Measurements from ENCODE around the gene MMP24. TPM values are rescaled to one million over a fixed set of nuclear protein-coding genes. Genes with fewer than 3 reads are reported as not detected.
A peak's percentile ranks its signal among the peaks of the same experiment; 100 is the strongest.

MMP24 gene
- total RNA-seq, 1 donor from 2014 or later, result 15.6 TPM

GRCh38 chr20:35275741-35276251 is 49.3 kb downstream of the MMP24 start:
- Histone ChIP-seq H3K9me3 (ENCODE audit: insufficient read depth, low read depth, low read length) (no peaks in the 10 kb centered on the region), H4K20me1 (ENCODE audit: insufficient read depth, low read length) (peaks cover 23% of the 10 kb centered on the region), H3K27ac (ENCODE audit: low read depth, low read length) (no peak overlapping the region), H3K4me1 (ENCODE audit: insufficient read depth, low read length) (peaks cover 17% of the 10 kb centered on the region), H3K9ac (ENCODE audit: low read length) (no peak overlapping the region), H3K79me2 (ENCODE audit: insufficient read depth, low read length) (peaks cover 45% of the 10 kb centered on the region), H3K4me2 (ENCODE audit: low read length) (no peak overlapping the region), H2AFZ (ENCODE audit: low read depth, low read length) (no peak overlapping the region), H3K36me3 (ENCODE audit: insufficient read depth, low read length) (peaks cover 22% of the 10 kb centered on the region), H3K4me3 (ENCODE audit: insufficient read depth, low read depth, low read length) (no peak overlapping the region), H3K27me3 (ENCODE audit: insufficient read depth, low read length) (no peaks in the 10 kb centered on the region)
- peaks cover 22% of the 10 kb centered on the region for H3K4me1 Mint-ChIP-seq (ENCODE audit: low read depth, unreplicated experiment)
- H3K4me3 Mint-ChIP-seq (ENCODE audit: unreplicated experiment), result peak overlapping the region; percentile 95
- no peaks in the 10 kb centered on the region for H3K27me3 Mint-ChIP-seq (ENCODE audit: low read depth, unreplicated experiment)
- H3K9me3 Mint-ChIP-seq (ENCODE audit: unreplicated experiment), result no peaks in the 10 kb centered on the region
- peak overlapping the region; percentile 99 for H3K27ac Mint-ChIP-seq (ENCODE audit: unreplicated experiment)
- H3K36me3 Mint-ChIP-seq (ENCODE audit: low read depth, unreplicated experiment), result peaks cover 25% of the 10 kb centered on the region
- FAIRE-seq (no peak), DNase-seq (ENCODE audit: low read depth) (no peak)
- TF ChIP-seq CTCF (IDR thresholded peaks at IDR 0.05; ENCODE audit: insufficient read depth, low read depth, low read length) (no peak), EZH2 (IDR thresholded peaks at IDR 0.05; ENCODE audit: insufficient read depth, low read length) (no peak)

- Histone ChIP-seq H3K27me3 (ENCODE audit: insufficient read depth, low read length) (no peaks in the 10 kb centered on the region), H3K9me3 (ENCODE audit: insufficient read depth, low read depth, low read length) (no peaks in the 10 kb centered on the region), H3K36me3 (ENCODE audit: insufficient read depth, low read length) (peaks cover 22% of the 10 kb centered on the region), H3K4me3 (ENCODE audit: insufficient read depth, low read depth, low read length) (peak overlapping the region; percentile 87), H3K4me2 (ENCODE audit: low read length) (peak overlapping the region; percentile 93), H4K20me1 (ENCODE audit: insufficient read depth, low read length) (peaks cover 25% of the 10 kb centered on the region), H2AFZ (ENCODE audit: low read depth, low read length) (no peak overlapping the region), H3K4me1 (ENCODE audit: insufficient read depth, low read length) (peaks cover 17% of the 10 kb centered on the region), H3K27ac (ENCODE audit: low read depth, low read length) (no peak overlapping the region), H3K9ac (ENCODE audit: low read length) (peak overlapping the region; percentile 98), H3K79me2 (ENCODE audit: insufficient read depth, low read length) (peaks cover 50% of the 10 kb centered on the region)
- Mint-ChIP-seq H3K9me3 (ENCODE audit: unreplicated experiment) (no peaks in the 10 kb centered on the region), H3K27ac (ENCODE audit: unreplicated experiment) (peak overlapping the region; percentile 99), H3K4me3 (ENCODE audit: unreplicated experiment) (peak overlapping the region; percentile 95), H3K36me3 (ENCODE audit: low read depth, unreplicated experiment) (peaks cover 25% of the 10 kb centered on the region), H3K27me3 (ENCODE audit: low read depth, unreplicated experiment) (no peaks in the 10 kb centered on the region), H3K4me1 (ENCODE audit: low read depth, unreplicated experiment) (peaks cover 22% of the 10 kb centered on the region)
- DNase-seq (ENCODE audit: low read depth), result no peak
- FAIRE-seq, result no peak
- TF ChIP-seq CTCF (IDR thresholded peaks at IDR 0.05; ENCODE audit: insufficient read depth, low read depth, low read length) (no peak), EZH2 (IDR thresholded peaks at IDR 0.05; ENCODE audit: insufficient read depth, low read length) (no peak)
Measured at GRCh38 chr20:35276408-35276807, 49.9 kb downstream of the MMP24 start.

- peak overlapping the region; percentile 95 for H3K4me3 Mint-ChIP-seq (ENCODE audit: unreplicated experiment)
- peak overlapping the region; percentile 99 for H3K27ac Mint-ChIP-seq (ENCODE audit: unreplicated experiment)
- TF ChIP-seq CTCF (IDR thresholded peaks at IDR 0.05; ENCODE audit: insufficient read depth, low read depth, low read length), result no peak
- TF ChIP-seq EZH2 (IDR thresholded peaks at IDR 0.05; ENCODE audit: insufficient read depth, low read length), result no peak
- H3K36me3 Mint-ChIP-seq (ENCODE audit: low read depth, unreplicated experiment), result peaks cover 27% of the 10 kb centered on the region
- Histone ChIP-seq H3K4me3 (ENCODE audit: insufficient read depth, low read depth, low read length) (peak overlapping the region; percentile 87), H4K20me1 (ENCODE audit: insufficient read depth, low read length) (peaks cover 29% of the 10 kb centered on the region), H3K36me3 (ENCODE audit: insufficient read depth, low read length) (peaks cover 22% of the 10 kb centered on the region), H3K79me2 (ENCODE audit: insufficient read depth, low read length) (peaks cover 57% of the 10 kb centered on the region), H2AFZ (ENCODE audit: low read depth, low read length) (no peak overlapping the region), H3K4me2 (ENCODE audit: low read length) (peak overlapping the region; percentile 93), H3K4me1 (ENCODE audit: insufficient read depth, low read length) (peaks cover 17% of the 10 kb centered on the region), H3K9me3 (ENCODE audit: insufficient read depth, low read depth, low read length) (no peaks in the 10 kb centered on the region), H3K27ac (ENCODE audit: low read depth, low read length) (peak overlapping the region; percentile 91), H3K9ac (ENCODE audit: low read length) (peak overlapping the region; percentile 98), H3K27me3 (ENCODE audit: insufficient read depth, low read length) (no peaks in the 10 kb centered on the region)
- H3K27me3 Mint-ChIP-seq (ENCODE audit: low read depth, unreplicated experiment), result no peaks in the 10 kb centered on the region
- DNase-seq (ENCODE audit: low read depth) (no peak), FAIRE-seq (no peak)
- no peaks in the 10 kb centered on the region for H3K9me3 Mint-ChIP-seq (ENCODE audit: unreplicated experiment)
- peaks cover 23% of the 10 kb centered on the region for H3K4me1 Mint-ChIP-seq (ENCODE audit: low read depth, unreplicated experiment)
Measured at GRCh38 chr20:35277127-35277526, 50.6 kb downstream of the MMP24 start.
